Ovary (tissue), 3 donors: Measurements from ENCODE around the gene CLCN6.

Source experiments
- POLR2A ChIP-seq: fragments of 450-650 bp; IDR thresholded peaks from one replicate; pipeline ENCODE4 v1.6.1; 2017; ENCODE audit warnings: antibody characterized with exemption, mild to moderate bottlenecking, moderate library complexity
- TF ChIP-seq, protein P1 (sequence below), 3 donors: fragments of 450-650 bp in 2 of 3; fragments of 200-600 bp in 1 of 3; IDR thresholded peaks; one replicate each; pipeline versions ENCODE4 v1.5.1 to v1.8.0; 2016 to 2022; ENCODE audit warnings: antibody characterized with exemption in 3 of 3, mild to moderate bottlenecking in 1 of 3
- donor health status: DM: no; HTN: no; CAD: no.

DNA sequence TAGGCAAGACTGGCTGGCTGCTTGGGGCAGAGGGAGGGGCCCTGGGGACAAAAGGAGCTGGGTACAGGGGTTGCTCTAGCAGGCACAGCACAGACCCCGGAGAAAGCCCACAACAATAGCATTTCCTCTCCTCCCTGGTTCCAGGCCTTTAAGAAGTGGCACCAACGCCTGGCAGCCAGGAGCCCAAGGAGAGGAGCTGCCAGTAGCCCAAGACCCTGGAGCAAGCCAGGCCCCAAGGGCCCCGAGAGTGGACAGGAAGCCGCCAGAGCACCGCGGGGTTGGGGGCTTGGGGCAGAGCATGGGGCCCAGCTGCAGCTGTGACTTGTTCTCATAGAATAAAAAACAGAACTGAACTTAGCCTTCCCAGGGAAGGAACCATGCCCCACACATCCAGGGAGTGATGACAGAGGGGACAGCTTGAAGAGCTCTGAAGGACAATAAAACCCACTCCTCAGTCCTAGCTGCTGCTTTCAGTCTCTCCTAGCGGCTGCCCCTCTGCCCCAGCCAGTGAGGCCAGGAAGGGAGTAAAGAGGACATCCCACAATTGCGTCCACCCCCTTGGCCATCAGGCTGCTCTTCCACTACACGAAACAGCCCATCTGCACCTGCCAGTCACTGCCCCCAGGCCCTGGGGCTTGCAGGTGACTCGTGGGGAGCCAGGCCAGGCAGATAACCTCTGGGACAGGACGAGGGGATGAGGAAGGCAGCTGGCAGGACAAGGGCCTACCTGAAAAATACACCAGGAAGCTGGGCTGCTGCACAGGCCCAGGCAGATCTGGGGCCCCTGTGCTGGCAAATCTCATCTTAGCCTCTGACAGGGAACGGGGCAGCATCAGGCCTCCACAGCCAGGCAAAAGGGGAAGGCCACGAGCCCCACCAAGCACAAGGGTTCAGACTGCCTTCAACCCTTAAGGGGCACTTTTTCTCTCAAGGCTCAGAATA lies 16.6 kb upstream of the CLCN6 start:
- TF ChIP-seq, protein P1, sequence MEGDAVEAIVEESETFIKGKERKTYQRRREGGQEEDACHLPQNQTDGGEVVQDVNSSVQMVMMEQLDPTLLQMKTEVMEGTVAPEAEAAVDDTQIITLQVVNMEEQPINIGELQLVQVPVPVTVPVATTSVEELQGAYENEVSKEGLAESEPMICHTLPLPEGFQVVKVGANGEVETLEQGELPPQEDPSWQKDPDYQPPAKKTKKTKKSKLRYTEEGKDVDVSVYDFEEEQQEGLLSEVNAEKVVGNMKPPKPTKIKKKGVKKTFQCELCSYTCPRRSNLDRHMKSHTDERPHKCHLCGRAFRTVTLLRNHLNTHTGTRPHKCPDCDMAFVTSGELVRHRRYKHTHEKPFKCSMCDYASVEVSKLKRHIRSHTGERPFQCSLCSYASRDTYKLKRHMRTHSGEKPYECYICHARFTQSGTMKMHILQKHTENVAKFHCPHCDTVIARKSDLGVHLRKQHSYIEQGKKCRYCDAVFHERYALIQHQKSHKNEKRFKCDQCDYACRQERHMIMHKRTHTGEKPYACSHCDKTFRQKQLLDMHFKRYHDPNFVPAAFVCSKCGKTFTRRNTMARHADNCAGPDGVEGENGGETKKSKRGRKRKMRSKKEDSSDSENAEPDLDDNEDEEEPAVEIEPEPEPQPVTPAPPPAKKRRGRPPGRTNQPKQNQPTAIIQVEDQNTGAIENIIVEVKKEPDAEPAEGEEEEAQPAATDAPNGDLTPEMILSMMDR (IDR thresholded peaks at IDR 0.05), result no peak
- TF ChIP-seq POLR2A, result no peak
